Prostate gland (tissue), 2 donors: ENCODE data around the gene KREMEN1.

ENCODE experiments used
- CTCF ChIP-seq, 4 experiments: fragments of 200-600 bp in 2 of 4; fragments of 450-650 bp in 2 of 4; sonication (generic) in 2 of 4; IDR thresholded peaks; 1 replicate in 3 of 4; 2 replicates in 1 of 4; pipeline ENCODE4 v1.5.1; 2016 to 2019; ENCODE audit warnings: antibody characterized with exemption in 4 of 4, mild to moderate bottlenecking in 2 of 4, moderate library complexity in 2 of 4
- POLR2A ChIP-seq: fragments of 450-650 bp; IDR thresholded peaks from one replicate; pipeline ENCODE4 v1.6.1; 2016; ENCODE audit warnings: antibody characterized with exemption, mild to moderate bottlenecking

- TF ChIP-seq CTCF (IDR thresholded peaks at IDR 0.05) (no peak), POLR2A (no peak)
These were observed 80.3 kb downstream of the KREMEN1 start for GRCh38 chr22:29152954-29153719.
